Body of pancreas (tissue), 4 donors: Measurements from ENCODE around the gene PSMD11.

ENCODE experiments used
- CTCF ChIP-seq, 7 experiments: fragments of 450-650 bp in 4 of 7; fragments of 200-600 bp in 3 of 7; sonication (generic) in 3 of 7; IDR thresholded peaks; one replicate each; pipeline ENCODE4 v1.5.1; 2016 to 2019; ENCODE audit warnings: antibody characterized with exemption in 7 of 7
- POLR2A ChIP-seq, 3 donors: fragments of 450-650 bp; IDR thresholded peaks; one replicate each; pipeline ENCODE4 v1.6.1; 2016; ENCODE audit warnings: antibody characterized with exemption in 3 of 3, mild to moderate bottlenecking in 2 of 3

- TF ChIP-seq CTCF (IDR thresholded peaks at IDR 0.05) = no peak
- TF ChIP-seq POLR2A (IDR thresholded peaks at IDR 0.05) = no peak
Observed at GRCh38 chr17:32523827-32524552, 79.7 kb downstream of the PSMD11 start.
